ENCODE results near the gene TTC28. TPM values are rescaled to one million over a fixed set of nuclear protein-coding genes. Genes with fewer than 3 reads are reported as not detected.

TTC28 gene
- total RNA-seq, 1 experiment from 2014 or later = 0.12 TPM

- TF ChIP-seq REST (IDR thresholded peaks at IDR 0.05; ENCODE audit: low read depth) = no peak
Measured at GRCh38 chr22:28021116-28021997, 658.3 kb downstream of the TTC28 start (continued).

GRCh38 chr22:28019881-28020861 is 659.5 kb downstream of the TTC28 start:
- ChIA-PET CTCF (interaction anchor here (0.5 to 2.1 kb wide), 14 partner anchors 8 to 1020 kb away, joined by 3 to 7 read pairs (median 4); no protein-coding TSS in a partner anchor), RAD21 (ENCODE audit: low non-redundant PET in 1 of 2, low total read pairs in 2 of 2, uncharacterized antibody in 2 of 2, unreplicated experiment in 2 of 2) (interaction anchor here (0.6 to 1.3 kb wide), 2 partner anchors 214 to 573 kb away, joined by 3 to 5 read pairs; no protein-coding TSS in a partner anchor), POLR2A (no interaction called here)
- ATAC-seq (peak; percentile 97), DNase-seq (ENCODE audit: low read depth, low spot score) (peak; percentile 21)
- Histone ChIP-seq H3K9me2 (ENCODE audit: insufficient read depth) (no peaks in the 10 kb centered on the region), H4K20me1 (ENCODE audit: insufficient read depth) (no peaks in the 10 kb centered on the region), H3K9ac (ENCODE audit: low read length) (no peak overlapping the region), H2AFZ (ENCODE audit: low read depth, low read length, poor library complexity, severe bottlenecking) (no peak overlapping the region), H3K4me3 (replicated peaks in 1 of 2; ENCODE audit: low read depth in 1 of 2, low read length in 2 of 2) (no peak overlapping the region), H3K36me3 (ENCODE audit: control insufficient read depth in 1 of 2, insufficient read depth in 2 of 2, low read length in 2 of 2) (no peaks in the 10 kb centered on the region), H3K27me3 (ENCODE audit: insufficient read depth, low read length) (peaks cover 7% of the 10 kb centered on the region; the same call in 1 of the 2 replicates), H3K27ac (ENCODE audit: low read depth, low read length) (no peak overlapping the region), H3K4me1 (ENCODE audit: control insufficient read depth in 1 of 2, insufficient read depth in 2 of 2, low read length in 2 of 2) (peaks cover 0 to 6% of the 10 kb centered on the region in 2 experiments; a peak in 1 of 4 replicates), H3K79me2 (ENCODE audit: insufficient read depth, low read length) (no peaks in the 10 kb centered on the region), H3K9me3 (ENCODE audit: control insufficient read depth in 1 of 2, insufficient read depth in 1 of 2, low read depth in 1 of 2, low read length in 2 of 2) (no peaks in the 10 kb centered on the region), H3K4me2 (ENCODE audit: low read length) (peak overlapping the region; percentile 21; the same call in 1 of the 2 replicates)
- no peak for TF ChIP-seq POLR2AphosphoS5 (IDR thresholded peaks at IDR 0.05; ENCODE audit: low read depth, low read length)
- no peak for TF ChIP-seq CBX3 (IDR thresholded peaks at IDR 0.05; ENCODE audit: low read depth)
- peak; percentile 48 to 96 (median 95) for TF ChIP-seq CTCF (IDR thresholded peaks at IDR 0.05 in 2 of 3, conservative IDR thresholded peaks at IDR 0.05 in 1 of 3; ENCODE audit: borderline replicate concordance in 1 of 3, insufficient read depth in 1 of 3, low read depth in 2 of 3, low read length in 2 of 3)
- peak; percentile 70 for TF ChIP-seq RAD21 (IDR thresholded peaks at IDR 0.05; ENCODE audit: low read depth)
- no peak for TF ChIP-seq ELF1 (IDR thresholded peaks at IDR 0.05; ENCODE audit: borderline replicate concordance, low read depth)
- TF ChIP-seq ATF3 (IDR thresholded peaks at IDR 0.05) = no peak
- intact Hi-C loops (cut with micrococcal nuclease) = loop anchor here (1.0 kb wide), 1 partner anchor 574 kb away; no protein-coding TSS in a partner anchor
- BruUV-seq (replicated peaks) = no TSS peak
